C4-2B (cell line): ENCODE measurements around the gene SOS1.

Experiments used
- H3K27ac ChIP-seq: fragments of 450-650 bp; 2 replicates; pipeline ENCODE4 v1.5.1; 2017
- CTCF ChIP-seq: fragments of 450-650 bp; conservative IDR thresholded peaks from 2 replicates; pipeline ENCODE4 v1.5.1; 2017; ENCODE audit warnings: mild to moderate bottlenecking
- ZFX ChIP-seq: fragments of 450-650 bp; IDR thresholded peaks from 2 replicates; pipeline ENCODE4 v1.6.1; 2017

SOS1 gene

GRCh38 chr2:38978296-38978903, 142.5 kb downstream of the SOS1 start:
- no peak overlapping the region for H3K27ac ChIP-seq
- no peak for TF ChIP-seq CTCF
- no peak for TF ChIP-seq ZFX

GRCh38 chr2:38977047-38977446, 143.8 kb downstream of the SOS1 start:
- TF ChIP-seq CTCF (no peak), ZFX (no peak)
- H3K27ac ChIP-seq = no peak overlapping the region

GRCh38 chr2:38975042-38975441, 145.8 kb downstream of the SOS1 start:
- TF ChIP-seq ZFX (no peak), CTCF (no peak)
- H3K27ac ChIP-seq = no peak overlapping the region

GRCh38 chr2:38973266-38973665, 147.6 kb downstream of the SOS1 start:
- TF ChIP-seq ZFX = no peak
- no peak for TF ChIP-seq CTCF
- H3K27ac ChIP-seq = no peak overlapping the region

- no peak for TF ChIP-seq CTCF
- TF ChIP-seq ZFX = no peak
- no peak overlapping the region for H3K27ac ChIP-seq
Measured at GRCh38 chr2:38971377-38971776, 149.5 kb downstream of the SOS1 start.

- H3K27ac ChIP-seq = no peak overlapping the region
- TF ChIP-seq CTCF (no peak), ZFX (no peak)
Measured at GRCh38 chr2:38968021-38968420, 152.8 kb downstream of the SOS1 start.

GRCh38 chr2:38966678-38967077, 154.2 kb downstream of the SOS1 start:
- TF ChIP-seq CTCF (no peak), ZFX (no peak)
- H3K27ac ChIP-seq = no peak overlapping the region
